Testis (tissue), 2 donors: ENCODE measurements around the gene DAAM2.

Source experiments
- POLR2A ChIP-seq: fragments of 450-650 bp; IDR thresholded peaks from one replicate; pipeline ENCODE4 v1.6.1; 2017; ENCODE audit warnings: antibody characterized with exemption, mild to moderate bottlenecking, moderate library complexity
- TF ChIP-seq, protein P1 (sequence below), 3 experiments: fragments of 450-650 bp in 2 of 3; fragments of 200-600 bp in 1 of 3; sonication (generic) in 1 of 3; IDR thresholded peaks; one replicate each; pipeline ENCODE4 v1.5.1; 2016 to 2019; ENCODE audit warnings: antibody characterized with exemption in 3 of 3, mild to moderate bottlenecking in 2 of 3, moderate library complexity in 1 of 3

DNA sequence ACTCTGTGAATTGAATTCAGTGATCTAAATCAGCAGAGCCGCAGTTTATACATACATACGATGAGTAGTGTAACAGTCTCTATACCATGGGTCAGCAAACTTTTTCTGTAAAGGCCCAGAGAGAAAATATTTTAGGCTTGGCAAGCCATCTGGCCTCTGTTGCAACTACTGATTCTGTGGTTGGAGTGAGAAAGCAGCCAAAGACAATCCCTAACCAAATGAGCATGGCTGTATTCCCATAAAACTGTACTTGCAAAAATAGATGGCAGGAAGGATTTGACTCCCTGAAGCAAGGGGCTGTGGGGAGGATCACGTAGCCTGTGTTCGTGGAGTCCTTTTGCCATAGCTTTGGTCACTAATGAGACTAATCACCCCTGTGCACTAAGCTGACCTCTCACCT is 160.0 kb downstream of the DAAM2 start:
- TF ChIP-seq, protein P1, sequence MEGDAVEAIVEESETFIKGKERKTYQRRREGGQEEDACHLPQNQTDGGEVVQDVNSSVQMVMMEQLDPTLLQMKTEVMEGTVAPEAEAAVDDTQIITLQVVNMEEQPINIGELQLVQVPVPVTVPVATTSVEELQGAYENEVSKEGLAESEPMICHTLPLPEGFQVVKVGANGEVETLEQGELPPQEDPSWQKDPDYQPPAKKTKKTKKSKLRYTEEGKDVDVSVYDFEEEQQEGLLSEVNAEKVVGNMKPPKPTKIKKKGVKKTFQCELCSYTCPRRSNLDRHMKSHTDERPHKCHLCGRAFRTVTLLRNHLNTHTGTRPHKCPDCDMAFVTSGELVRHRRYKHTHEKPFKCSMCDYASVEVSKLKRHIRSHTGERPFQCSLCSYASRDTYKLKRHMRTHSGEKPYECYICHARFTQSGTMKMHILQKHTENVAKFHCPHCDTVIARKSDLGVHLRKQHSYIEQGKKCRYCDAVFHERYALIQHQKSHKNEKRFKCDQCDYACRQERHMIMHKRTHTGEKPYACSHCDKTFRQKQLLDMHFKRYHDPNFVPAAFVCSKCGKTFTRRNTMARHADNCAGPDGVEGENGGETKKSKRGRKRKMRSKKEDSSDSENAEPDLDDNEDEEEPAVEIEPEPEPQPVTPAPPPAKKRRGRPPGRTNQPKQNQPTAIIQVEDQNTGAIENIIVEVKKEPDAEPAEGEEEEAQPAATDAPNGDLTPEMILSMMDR (IDR thresholded peaks at IDR 0.05): no peak
- TF ChIP-seq POLR2A: no peak
